Esophagus (tissue), 2 donors: ENCODE results near the gene RPS2. TPM values are rescaled to one million over a fixed set of nuclear protein-coding genes. Genes with fewer than 3 reads are reported as not detected.

Experiments
- H3K27ac ChIP-seq, 2 donors: one replicate each; pipeline ENCODE4 v1.5.1; 2013; ENCODE audit warnings: low read depth in 2 of 2, mild to moderate bottlenecking in 2 of 2, inconsistent platforms in 1 of 2, low read length in 1 of 2, moderate library complexity in 1 of 2
- H3K27me3 ChIP-seq, 2 donors: one replicate each; pipeline ENCODE4 v1.6.1; 2013; ENCODE audit warnings: low read length in 2 of 2, control low read depth in 1 of 2, mild to moderate bottlenecking in 1 of 2; ENCODE audit not compliant: insufficient read depth in 2 of 2, control insufficient read depth in 1 of 2
- H3K36me3 ChIP-seq, 2 donors: one replicate each; pipeline ENCODE4 v1.6.1; 2013; ENCODE audit warnings: low read length in 1 of 2; ENCODE audit not compliant: control insufficient read depth in 2 of 2, insufficient read depth in 2 of 2
- H3K4me1 ChIP-seq, 2 donors: one replicate each; pipeline ENCODE4 v1.6.1; 2013; ENCODE audit warnings: low read length in 1 of 2; ENCODE audit not compliant: control insufficient read depth in 2 of 2, insufficient read depth in 2 of 2
- H3K4me3 ChIP-seq, 2 donors: one replicate each; pipeline ENCODE4 v1.5.1; 2013; ENCODE audit warnings: low read length in 2 of 2, mild to moderate bottlenecking in 2 of 2, low read depth in 1 of 2, moderate library complexity in 1 of 2
- H3K9me3 ChIP-seq, 2 donors: one replicate each; pipeline ENCODE4 v1.6.1; 2013; ENCODE audit warnings: mild to moderate bottlenecking in 2 of 2, low read depth in 1 of 2, low read length in 1 of 2, moderate library complexity in 1 of 2; ENCODE audit not compliant: control insufficient read depth in 2 of 2, insufficient read depth in 1 of 2
- WGBS, 2 donors: extraction: QIAGEN DNeasy Blood & Tissue Kit; methylation state at CpG; one replicate each; pipeline ENCODE4 v1.1.7; 2013; 5-methylcytosine and 5-hydroxymethylcytosine counted together
- polyA plus RNA-seq, 2 donors: library from polyadenylated mRNA; stranded (reverse); fragments of 200-250 nt; gene quantifications; one replicate each; pipeline ENCODE4 v1.2.3, GENCODE V29; 2013
- donor health status: healthy with polysubstance abuse.
- donor health status: Bipolar disorder and iron deficiency.

The RPS2 gene
- polyA plus RNA-seq, 2 donors = 2,871 to 3,908 TPM

DNA sequence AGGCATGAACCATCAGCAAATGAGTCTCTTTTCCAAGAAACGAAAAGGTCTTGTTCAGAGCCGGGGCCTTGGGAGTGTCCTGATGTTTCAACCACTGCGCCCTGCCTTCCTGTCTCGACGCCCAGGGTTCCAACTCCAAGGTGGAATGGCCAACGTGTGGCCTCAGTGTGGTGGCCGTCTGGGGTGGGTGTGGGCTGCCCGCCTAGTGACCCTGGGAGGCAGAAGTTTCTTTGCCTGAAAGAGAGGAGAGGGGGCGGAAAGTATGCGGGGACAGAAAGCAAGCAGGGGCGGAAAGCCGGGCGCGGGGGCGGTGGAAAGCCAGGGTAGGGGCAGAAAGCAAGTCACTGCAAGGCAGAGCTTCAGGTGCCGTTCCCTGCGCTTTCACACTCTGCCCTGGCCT lies 25.7 kb downstream of the RPS2 start:
- no peak overlapping the region for H3K27ac ChIP-seq
- peaks cover 0 to 28% of the 10 kb centered on the region in 2 donors for H3K36me3 ChIP-seq
- H3K4me1 ChIP-seq = peaks cover 0 to 2% of the 10 kb centered on the region in 2 donors
- H3K4me3 ChIP-seq = no peak overlapping the region
- no peaks in the 10 kb centered on the region for H3K9me3 ChIP-seq
- WGBS, 2 donors = 88% methylated on average over 17 of the region's 17 CpGs
- no peaks in the 10 kb centered on the region for H3K27me3 ChIP-seq

DNA sequence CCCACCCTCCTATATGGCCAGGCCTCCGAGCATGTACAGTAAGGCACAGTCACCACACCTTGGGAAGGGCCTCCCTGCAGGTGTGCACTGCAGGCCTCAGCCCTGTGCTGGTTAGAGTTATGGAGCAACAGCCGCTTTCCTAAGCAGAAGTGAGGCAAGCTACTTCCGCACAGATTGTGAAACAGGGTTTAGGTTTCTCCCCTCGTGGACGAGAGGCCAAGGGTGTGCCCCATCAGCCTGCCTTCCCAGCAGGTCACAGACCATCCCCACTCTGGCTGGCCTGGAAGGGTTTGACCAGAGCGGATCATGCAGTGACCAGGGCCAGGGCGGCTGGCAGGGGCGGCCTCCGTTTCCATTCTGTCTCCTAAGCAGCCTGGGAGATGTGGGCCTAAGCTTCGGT lies 26.3 kb downstream of the RPS2 start:
- Histone ChIP-seq H3K4me1 (peaks cover 0 to 2% of the 10 kb centered on the region in 2 donors), H3K36me3 (peaks cover 0 to 28% of the 10 kb centered on the region in 2 donors), H3K4me3 (no peak overlapping the region), H3K9me3 (no peaks in the 10 kb centered on the region), H3K27me3 (no peaks in the 10 kb centered on the region), H3K27ac (no peak overlapping the region)
- whole genome bisulfite sequencing, 2 donors = 90 to 93% methylated on average over 10 of the region's 10 CpGs

DNA sequence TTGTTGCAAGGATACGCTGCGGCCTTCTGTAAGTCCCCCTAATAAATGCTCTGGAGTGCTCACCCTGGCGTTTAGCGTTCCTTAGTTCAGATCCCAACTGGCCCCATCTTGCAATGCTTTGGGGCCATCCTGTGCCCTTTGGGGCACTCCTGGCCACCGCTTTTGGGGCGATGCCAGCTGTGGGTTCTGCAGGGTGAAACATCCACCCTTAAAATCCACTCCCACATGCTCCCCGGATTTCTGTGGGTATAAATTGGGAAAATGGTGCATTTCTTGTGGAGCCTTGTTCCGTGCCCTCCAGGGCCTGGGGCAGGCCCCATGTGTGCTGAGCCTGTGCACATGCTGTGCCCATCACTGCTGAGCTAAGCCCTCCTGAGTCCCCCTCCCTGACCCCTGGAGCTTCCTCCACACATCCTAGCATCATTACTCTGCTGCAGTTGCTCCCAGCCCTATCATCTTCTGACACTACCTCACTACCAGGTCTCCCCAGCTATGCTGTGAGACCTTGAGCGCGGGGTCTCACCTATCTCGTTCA lies 27.6 kb downstream of the RPS2 start:
- 88 to 91% methylated on average over 11 of the region's 11 CpGs for WGBS, 2 donors
- peaks cover 0 to 28% of the 10 kb centered on the region in 2 donors for H3K36me3 ChIP-seq

DNA sequence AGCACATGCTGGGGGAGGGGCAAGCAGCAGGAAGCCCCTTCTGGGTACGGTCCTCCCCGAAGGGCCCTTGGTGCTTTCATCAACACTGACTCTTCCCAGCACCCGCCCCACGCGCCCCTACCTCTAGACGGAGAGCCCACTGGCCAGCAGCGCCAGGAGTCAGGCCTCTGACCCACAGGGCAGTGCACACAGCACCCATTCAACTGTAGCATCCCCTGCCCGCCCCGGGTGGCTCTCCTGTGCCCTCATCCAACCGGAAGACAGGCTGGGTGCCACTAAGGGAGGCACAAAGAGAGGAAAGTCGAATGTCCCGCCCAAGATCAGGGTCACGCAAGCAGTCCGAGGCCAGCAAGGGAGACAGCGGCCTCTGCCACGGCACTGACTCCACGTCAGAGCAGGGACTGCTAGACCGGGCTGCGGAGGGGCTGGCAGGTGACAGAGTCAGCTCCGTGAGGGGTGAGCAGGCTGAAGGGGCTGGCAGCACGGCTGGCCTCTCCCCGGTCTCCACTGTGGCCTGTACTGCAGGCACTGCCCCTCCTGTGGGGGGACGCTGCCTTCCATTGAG lies 31.4 kb downstream of the RPS2 start:
- H3K27ac ChIP-seq = no peak overlapping the region
- H3K4me3 ChIP-seq = no peak overlapping the region
- 68% methylated on average over 22 to 23 of the region's 23 CpGs for WGBS, 2 donors
- H3K9me3 ChIP-seq = no peaks in the 10 kb centered on the region
- peaks cover 0 to 8% of the 10 kb centered on the region in 2 donors for H3K4me1 ChIP-seq
- H3K36me3 ChIP-seq = peaks cover 0 to 9% of the 10 kb centered on the region in 2 donors
- H3K27me3 ChIP-seq = no peaks in the 10 kb centered on the region

More for the DNA sequence above, 27.6 kb downstream of the RPS2 start:
- H3K27ac ChIP-seq = no peak overlapping the region
- H3K4me1 ChIP-seq = peaks cover 2% of the 10 kb centered on the region in 2 donors
- H3K9me3 ChIP-seq = no peaks in the 10 kb centered on the region
- no peaks in the 10 kb centered on the region for H3K27me3 ChIP-seq
- no peak overlapping the region for H3K4me3 ChIP-seq

DNA sequence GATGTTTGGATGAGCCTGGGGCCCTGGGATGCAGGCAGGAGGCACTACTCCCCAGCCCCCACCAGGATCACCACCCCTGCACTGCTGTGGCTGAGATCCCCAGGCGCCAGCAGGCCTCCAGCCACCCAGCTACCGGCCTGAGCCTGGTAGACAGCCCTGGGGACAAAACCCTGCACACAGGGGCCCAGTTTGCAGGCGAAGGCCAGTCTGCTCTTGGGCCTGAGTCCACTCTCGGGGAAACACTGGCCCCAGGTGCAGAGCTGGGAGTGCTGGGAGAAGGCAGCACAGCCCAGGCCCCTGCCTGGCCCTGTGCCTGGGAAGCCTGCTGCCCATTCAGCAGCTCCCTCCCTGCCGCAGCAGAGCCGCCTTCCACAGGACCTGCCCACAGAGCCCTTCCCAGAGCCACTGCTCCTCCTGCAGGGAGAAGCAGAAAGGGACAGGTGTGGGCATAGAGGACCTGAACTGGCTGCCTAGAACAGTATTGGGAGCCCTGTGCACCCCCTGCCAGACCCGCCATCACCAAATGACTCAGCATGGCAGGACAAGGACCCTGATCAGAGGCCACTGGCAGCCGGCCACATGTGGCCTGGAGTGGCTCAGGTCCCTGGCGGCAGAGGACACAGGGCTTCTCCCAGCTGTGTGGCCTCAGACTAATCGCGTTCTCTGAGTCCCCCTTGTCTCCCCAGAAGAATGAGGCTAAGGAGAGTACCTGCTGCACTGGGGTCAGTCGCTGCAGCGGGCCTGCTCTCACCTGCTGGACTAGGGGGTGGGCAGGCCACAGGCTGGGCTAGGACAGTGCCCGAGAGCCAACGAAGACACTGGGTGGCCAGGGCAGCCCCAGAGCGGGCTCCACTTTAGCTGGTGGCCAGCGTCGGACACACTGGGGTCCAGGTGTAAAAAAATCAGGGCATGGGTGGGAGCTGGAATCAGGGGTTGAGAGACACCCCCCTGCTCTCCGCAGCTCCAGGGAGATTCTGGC lies 32.3 kb downstream of the RPS2 start:
- Histone ChIP-seq H3K27ac (no peak overlapping the region), H3K36me3 (peaks cover 0 to 5% of the 10 kb centered on the region in 2 donors), H3K27me3 (no peaks in the 10 kb centered on the region), H3K9me3 (no peaks in the 10 kb centered on the region), H3K4me3 (no peak overlapping the region), H3K4me1 (peaks cover 0 to 8% of the 10 kb centered on the region in 2 donors)
- 66 to 73% methylated on average over 19 of the region's 19 CpGs for WGBS, 2 donors

DNA sequence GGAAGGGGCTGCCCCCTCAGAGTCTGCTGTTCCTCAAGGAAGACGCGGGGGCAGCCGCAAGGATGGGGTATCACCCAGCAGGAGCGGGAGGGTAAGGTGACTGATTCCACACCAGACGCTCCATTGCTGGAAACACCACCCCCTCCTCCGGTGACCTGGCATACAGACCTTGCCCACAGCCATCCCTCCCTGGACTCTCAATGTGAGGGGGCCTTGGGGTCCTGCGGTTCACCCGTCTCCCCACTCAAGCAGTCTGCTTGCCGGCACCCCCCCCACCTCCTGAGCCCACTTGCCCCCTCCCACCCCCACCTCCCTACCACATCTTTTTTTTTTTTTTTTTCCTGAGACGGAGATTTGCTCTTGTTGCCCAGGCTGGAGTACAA lies 34.3 kb downstream of the RPS2 start:
- no peak overlapping the region for H3K27ac ChIP-seq
- H3K4me1 ChIP-seq = peaks cover 0 to 8% of the 10 kb centered on the region in 2 donors
- H3K36me3 ChIP-seq = no peaks in the 10 kb centered on the region
- no peak overlapping the region for H3K4me3 ChIP-seq
- no peaks in the 10 kb centered on the region for H3K9me3 ChIP-seq
- H3K27me3 ChIP-seq = no peaks in the 10 kb centered on the region
- WGBS, 2 donors = 62 to 63% methylated on average over 10 of the region's 10 CpGs

DNA sequence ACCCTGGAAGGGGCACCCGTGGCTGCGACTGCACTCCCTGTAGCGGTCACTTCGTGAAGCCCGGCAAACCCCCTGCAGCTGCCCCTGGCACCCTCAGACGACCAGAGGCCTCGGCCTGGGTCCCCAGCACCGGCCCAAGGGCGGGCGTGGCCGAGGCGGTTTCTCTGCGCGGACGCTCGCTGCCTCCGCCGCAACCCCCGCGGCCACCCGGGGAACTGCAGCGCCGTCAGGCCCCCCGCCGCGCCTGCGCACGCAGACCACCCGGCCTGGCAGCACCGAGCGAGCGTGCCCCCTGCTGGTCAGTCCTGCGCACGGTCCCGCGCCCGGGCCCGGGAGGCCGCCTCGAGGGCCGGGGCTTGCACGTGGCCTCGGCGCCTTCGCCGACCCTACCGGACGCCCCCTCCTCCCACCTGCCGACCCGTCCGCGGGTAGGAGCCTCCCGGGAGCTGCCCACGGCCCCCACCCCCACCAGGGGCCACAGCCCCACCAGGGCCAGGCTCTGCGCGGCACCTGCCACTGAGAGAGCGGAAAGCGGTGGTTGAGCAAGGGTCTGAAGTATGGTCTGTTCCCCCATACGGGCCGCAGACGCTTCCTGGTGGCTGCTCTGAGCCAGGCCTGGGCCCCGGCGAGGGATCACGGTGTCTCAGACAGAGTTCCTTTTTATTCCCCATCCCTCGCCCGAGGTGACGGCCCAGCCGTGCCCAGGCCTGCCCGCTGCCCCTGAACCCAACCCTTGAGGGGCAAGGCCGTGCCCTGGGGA lies 34.9 kb downstream of the RPS2 start:
- H3K4me1 ChIP-seq = peaks cover 0 to 8% of the 10 kb centered on the region in 2 donors
- WGBS, 2 donors = 9 to 11% methylated on average over 64 to 70 of the region's 70 CpGs

DNA sequence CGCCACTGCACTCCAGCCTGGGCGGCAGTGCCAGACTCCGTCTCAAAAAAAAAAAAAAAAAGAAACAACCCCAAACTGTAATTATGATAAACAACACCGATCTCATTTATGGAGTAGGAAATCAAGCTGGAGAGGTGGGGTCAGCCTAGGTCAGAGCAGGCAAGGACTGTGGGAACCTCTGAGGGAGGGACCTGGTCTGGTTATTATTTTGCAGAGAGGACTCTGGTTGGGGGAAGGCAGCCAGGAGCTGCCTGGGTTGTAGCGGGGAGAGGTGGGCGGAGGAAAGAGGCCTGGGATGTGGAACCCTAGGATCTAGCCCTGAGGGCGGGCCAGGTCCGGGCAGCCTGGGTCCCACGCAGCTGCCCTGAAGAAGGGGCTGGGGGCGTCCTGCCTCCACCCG lies 35.5 kb downstream of the RPS2 start:
- WGBS, 2 donors = 11 to 18% methylated on average over 8 to 11 of the region's 11 CpGs
- peak overlapping the region; percentile 52 to 54 for H3K4me3 ChIP-seq
- peaks cover 0 to 8% of the 10 kb centered on the region in 2 donors for H3K4me1 ChIP-seq

More for the DNA sequence above, 34.9 kb downstream of the RPS2 start:
- H3K27ac ChIP-seq = peak overlapping the region; percentile 47 to 48
- no peaks in the 10 kb centered on the region for H3K36me3 ChIP-seq
- H3K9me3 ChIP-seq = no peaks in the 10 kb centered on the region
- H3K4me3 ChIP-seq = peak overlapping the region; percentile 52 to 54
- H3K27me3 ChIP-seq = no peaks in the 10 kb centered on the region

DNA sequence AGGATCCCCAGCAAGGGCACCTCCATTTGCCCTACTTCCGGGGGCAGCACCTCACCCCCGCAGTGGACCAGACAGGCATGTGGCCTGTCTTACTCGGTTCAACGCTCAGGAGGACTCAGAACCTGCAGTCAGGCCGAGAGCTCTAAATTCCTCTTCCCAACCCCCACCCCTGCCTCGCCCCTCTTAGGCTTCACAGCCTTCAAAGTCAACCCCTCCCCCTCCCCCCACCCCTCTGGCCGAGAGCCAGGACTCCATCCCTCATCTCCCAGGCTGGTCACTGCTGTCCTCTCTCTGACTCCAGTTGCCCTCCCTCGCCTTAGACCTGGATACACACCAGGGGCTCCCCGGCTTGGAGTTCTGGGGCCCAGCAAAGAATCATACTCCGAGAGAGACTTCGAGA lies 38.4 kb downstream of the RPS2 start:
- Histone ChIP-seq H3K27me3 (no peaks in the 10 kb centered on the region), H3K27ac (no peak overlapping the region), H3K4me1 (peaks cover 3 to 14% of the 10 kb centered on the region in 2 donors), H3K36me3 (no peaks in the 10 kb centered on the region), H3K9me3 (no peaks in the 10 kb centered on the region), H3K4me3 (no peak overlapping the region)
- WGBS, 2 donors = 60 to 79% methylated on average over 10 to 11 of the region's 11 CpGs

More for the DNA sequence above, 35.5 kb downstream of the RPS2 start:
- Histone ChIP-seq H3K27ac (peak overlapping the region; percentile 47 to 48), H3K27me3 (no peaks in the 10 kb centered on the region), H3K9me3 (no peaks in the 10 kb centered on the region), H3K36me3 (no peaks in the 10 kb centered on the region)
